ENCODE data around the gene TXK.
A peak's percentile ranks its signal among the peaks of the same experiment; 100 is the strongest.

The TXK gene

GRCh38 chr4:48133669-48134068 lies 381 bp downstream of the TXK start:
- no peak for DNase-seq (ENCODE audit: low read depth)

- no peak for DNase-seq (ENCODE audit: low read depth)
These were observed 2.3 kb downstream of the TXK start for GRCh38 chr4:48131736-48132135.

GRCh38 chr4:48130100-48130499 lies 4.0 kb downstream of the TXK start:
- DNase-seq (ENCODE audit: low read depth): no peak

GRCh38 chr4:48129307-48130014 lies 4.6 kb downstream of the TXK start:
- DNase-seq (ENCODE audit: low read depth): peak; percentile 19

GRCh38 chr4:48127682-48128404 lies 6.2 kb downstream of the TXK start:
- peak; percentile 50 for DNase-seq (ENCODE audit: low read depth)

GRCh38 chr4:48127231-48127630 lies 6.8 kb downstream of the TXK start:
- DNase-seq (ENCODE audit: low read depth): no peak

- DNase-seq (ENCODE audit: low read depth): no peak
These were observed 7.4 kb downstream of the TXK start for GRCh38 chr4:48126621-48127020.

- DNase-seq (ENCODE audit: low read depth): no peak
These were observed 9.2 kb downstream of the TXK start for GRCh38 chr4:48124870-48125269.

GRCh38 chr4:48122756-48123155 lies 11.3 kb downstream of the TXK start:
- DNase-seq (ENCODE audit: low read depth): no peak

GRCh38 chr4:48121180-48121579 lies 12.9 kb downstream of the TXK start:
- DNase-seq (ENCODE audit: low read depth): no peak

- no peak for DNase-seq (ENCODE audit: low read depth)
These were observed 13.9 kb downstream of the TXK start for GRCh38 chr4:48120132-48120531.

GRCh38 chr4:48119646-48120045 lies 14.4 kb downstream of the TXK start:
- DNase-seq (ENCODE audit: low read depth): no peak

GRCh38 chr4:48118081-48118480 lies 16.0 kb downstream of the TXK start:
- DNase-seq (ENCODE audit: low read depth): no peak

GRCh38 chr4:48116582-48116981 lies 17.5 kb downstream of the TXK start:
- no peak for DNase-seq (ENCODE audit: low read depth)

- DNase-seq (ENCODE audit: low read depth): no peak
These were observed 19.6 kb downstream of the TXK start for GRCh38 chr4:48114412-48114811.

- no peak for DNase-seq (ENCODE audit: low read depth)
These were observed 21.9 kb downstream of the TXK start for GRCh38 chr4:48112017-48112667.

- no peak for DNase-seq (ENCODE audit: low read depth)
These were observed 23.5 kb downstream of the TXK start for GRCh38 chr4:48110452-48110978.

- peak; percentile 22 for DNase-seq (ENCODE audit: low read depth)
These were observed 24.4 kb downstream of the TXK start for GRCh38 chr4:48109413-48110263.

- no peak for DNase-seq (ENCODE audit: low read depth)
These were observed 25.6 kb downstream of the TXK start for GRCh38 chr4:48108309-48109073.

- DNase-seq (ENCODE audit: low read depth): no peak
These were observed 28.8 kb downstream of the TXK start for GRCh38 chr4:48105230-48105629.

GRCh38 chr4:48103483-48104139 lies 30.4 kb downstream of the TXK start:
- no peak for DNase-seq (ENCODE audit: low read depth)
